GM12874 (cell line): ENCODE data around the gene TMEM238.

Experiments
- CTCF ChIP-seq: IDR thresholded peaks from 2 replicates; pipeline ENCODE4 v1.5.1; 2011; ENCODE audit warnings: low read depth, mild to moderate bottlenecking, control low read depth, low read length, moderate library complexity; ENCODE audit not compliant: insufficient read depth

TMEM238 gene

GRCh38 chr19:55333870-55334269, 50.2 kb downstream of the TMEM238 start:
- no peak for TF ChIP-seq CTCF
